Ishikawa (cell line): ENCODE measurements around the gene SRCIN1.

Experiments
- CEBPB ChIP-seq: IDR thresholded peaks from 2 replicates; pipeline ENCODE4 v1.6.1; 2012
- CREB1 ChIP-seq: IDR thresholded peaks from 2 replicates; pipeline ENCODE4 v1.6.1; 2012; ENCODE audit warnings: low read depth
- EGR1 ChIP-seq: IDR thresholded peaks from 2 replicates; pipeline ENCODE4 v1.6.1; 2012
- EP300 ChIP-seq: IDR thresholded peaks from 2 replicates; pipeline ENCODE4 v1.6.1; 2012; ENCODE audit warnings: borderline replicate concordance
- FOXM1 ChIP-seq: IDR thresholded peaks from 2 replicates; pipeline ENCODE4 v1.6.1; 2012; ENCODE audit warnings: low read depth, borderline replicate concordance
- NFIC ChIP-seq: IDR thresholded peaks from 2 replicates; pipeline ENCODE4 v1.6.1; 2012
- RAD21 ChIP-seq: IDR thresholded peaks from 2 replicates; pipeline ENCODE4 v1.6.1; 2012; ENCODE audit warnings: low read depth
- TAF1 ChIP-seq: IDR thresholded peaks from 2 replicates; pipeline ENCODE4 v1.6.1; 2012; ENCODE audit warnings: low read depth, mild to moderate bottlenecking
- TCF12 ChIP-seq: IDR thresholded peaks from 2 replicates; pipeline ENCODE4 v1.6.1; 2012; ENCODE audit warnings: low read depth
- TEAD4 ChIP-seq: IDR thresholded peaks from 2 replicates; pipeline ENCODE4 v1.6.1; 2012
- YY1 ChIP-seq: IDR thresholded peaks from 2 replicates; pipeline ENCODE4 v1.6.1; 2012; ENCODE audit warnings: low read depth
- ZBTB7A ChIP-seq: IDR thresholded peaks from 2 replicates; pipeline ENCODE4 v1.6.1; 2012; ENCODE audit warnings: low read depth
- TF ChIP-seq, protein P1 (sequence below): IDR thresholded peaks from 2 replicates; pipeline ENCODE4 v1.6.1; 2012; ENCODE audit warnings: low read depth, mild to moderate bottlenecking
- TF ChIP-seq, protein P2 (sequence below): IDR thresholded peaks from 2 replicates; pipeline ENCODE4 v1.6.1; 2012
- TF ChIP-seq, protein P3 (sequence below): IDR thresholded peaks from 2 replicates; pipeline ENCODE4 v1.6.1; 2012

SRCIN1 gene

DNA sequence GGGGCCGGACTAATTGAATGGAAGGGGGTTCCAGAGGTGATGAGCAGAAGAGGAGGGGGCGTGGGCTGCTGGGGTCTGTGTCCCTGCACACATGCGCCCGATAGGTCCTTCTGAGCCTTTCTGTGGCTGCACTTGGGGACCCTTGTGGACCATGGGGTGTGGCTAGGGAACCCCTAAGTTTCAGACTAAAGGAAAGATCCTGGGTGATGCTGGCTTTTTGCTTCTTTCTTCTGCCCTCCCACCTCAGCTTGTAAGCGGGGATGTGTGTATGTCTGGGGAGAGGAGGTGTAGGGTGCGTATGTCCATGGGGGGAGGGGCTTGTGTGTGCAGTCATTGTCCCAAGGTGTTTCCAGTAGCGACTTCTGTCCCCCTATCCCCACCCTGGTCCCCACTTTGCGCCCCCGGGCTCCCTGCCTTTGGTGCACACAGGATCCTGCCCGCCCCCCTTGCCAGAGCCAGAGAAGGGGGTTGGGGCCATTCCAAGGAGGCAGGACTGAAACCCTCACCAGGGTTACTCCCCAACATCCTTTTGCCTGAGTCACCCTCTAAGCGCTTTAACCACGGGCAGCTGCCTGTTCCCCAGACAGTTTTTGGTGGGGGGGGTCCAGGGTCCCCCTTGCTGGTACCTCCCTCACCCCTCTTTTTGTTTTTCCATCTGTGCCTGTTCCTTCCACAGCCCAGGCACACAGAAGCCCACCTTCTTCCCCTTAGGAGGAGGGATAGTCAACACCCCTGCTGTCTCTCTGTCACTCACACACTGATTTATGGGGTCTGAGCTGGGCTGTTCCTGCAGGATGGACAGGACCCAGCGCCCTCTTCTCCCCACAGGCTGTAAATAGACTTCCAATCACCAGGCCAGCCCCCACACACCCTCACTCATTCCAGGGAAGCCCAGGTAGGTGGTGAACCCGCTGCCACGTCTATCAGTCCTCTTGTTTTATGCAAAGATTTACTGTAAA lies 94.3 kb downstream of the SRCIN1 start:
- TF ChIP-seq, protein P1, sequence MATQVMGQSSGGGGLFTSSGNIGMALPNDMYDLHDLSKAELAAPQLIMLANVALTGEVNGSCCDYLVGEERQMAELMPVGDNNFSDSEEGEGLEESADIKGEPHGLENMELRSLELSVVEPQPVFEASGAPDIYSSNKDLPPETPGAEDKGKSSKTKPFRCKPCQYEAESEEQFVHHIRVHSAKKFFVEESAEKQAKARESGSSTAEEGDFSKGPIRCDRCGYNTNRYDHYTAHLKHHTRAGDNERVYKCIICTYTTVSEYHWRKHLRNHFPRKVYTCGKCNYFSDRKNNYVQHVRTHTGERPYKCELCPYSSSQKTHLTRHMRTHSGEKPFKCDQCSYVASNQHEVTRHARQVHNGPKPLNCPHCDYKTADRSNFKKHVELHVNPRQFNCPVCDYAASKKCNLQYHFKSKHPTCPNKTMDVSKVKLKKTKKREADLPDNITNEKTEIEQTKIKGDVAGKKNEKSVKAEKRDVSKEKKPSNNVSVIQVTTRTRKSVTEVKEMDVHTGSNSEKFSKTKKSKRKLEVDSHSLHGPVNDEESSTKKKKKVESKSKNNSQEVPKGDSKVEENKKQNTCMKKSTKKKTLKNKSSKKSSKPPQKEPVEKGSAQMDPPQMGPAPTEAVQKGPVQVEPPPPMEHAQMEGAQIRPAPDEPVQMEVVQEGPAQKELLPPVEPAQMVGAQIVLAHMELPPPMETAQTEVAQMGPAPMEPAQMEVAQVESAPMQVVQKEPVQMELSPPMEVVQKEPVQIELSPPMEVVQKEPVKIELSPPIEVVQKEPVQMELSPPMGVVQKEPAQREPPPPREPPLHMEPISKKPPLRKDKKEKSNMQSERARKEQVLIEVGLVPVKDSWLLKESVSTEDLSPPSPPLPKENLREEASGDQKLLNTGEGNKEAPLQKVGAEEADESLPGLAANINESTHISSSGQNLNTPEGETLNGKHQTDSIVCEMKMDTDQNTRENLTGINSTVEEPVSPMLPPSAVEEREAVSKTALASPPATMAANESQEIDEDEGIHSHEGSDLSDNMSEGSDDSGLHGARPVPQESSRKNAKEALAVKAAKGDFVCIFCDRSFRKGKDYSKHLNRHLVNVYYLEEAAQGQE: no peak
- TF ChIP-seq RAD21 (no peak), CREB1 (no peak), NFIC (no peak), TCF12 (no peak), TEAD4 (no peak), TAF1 (no peak), FOXM1 (no peak), ZBTB7A (no peak), EP300 (no peak), EGR1 (no peak), CEBPB (no peak), YY1 (no peak)
- TF ChIP-seq, protein P2, sequence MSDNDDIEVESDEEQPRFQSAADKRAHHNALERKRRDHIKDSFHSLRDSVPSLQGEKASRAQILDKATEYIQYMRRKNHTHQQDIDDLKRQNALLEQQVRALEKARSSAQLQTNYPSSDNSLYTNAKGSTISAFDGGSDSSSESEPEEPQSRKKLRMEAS: no peak
- TF ChIP-seq, protein P3, sequence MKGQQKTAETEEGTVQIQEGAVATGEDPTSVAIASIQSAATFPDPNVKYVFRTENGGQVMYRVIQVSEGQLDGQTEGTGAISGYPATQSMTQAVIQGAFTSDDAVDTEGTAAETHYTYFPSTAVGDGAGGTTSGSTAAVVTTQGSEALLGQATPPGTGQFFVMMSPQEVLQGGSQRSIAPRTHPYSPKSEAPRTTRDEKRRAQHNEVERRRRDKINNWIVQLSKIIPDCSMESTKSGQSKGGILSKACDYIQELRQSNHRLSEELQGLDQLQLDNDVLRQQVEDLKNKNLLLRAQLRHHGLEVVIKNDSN: no peak

DNA sequence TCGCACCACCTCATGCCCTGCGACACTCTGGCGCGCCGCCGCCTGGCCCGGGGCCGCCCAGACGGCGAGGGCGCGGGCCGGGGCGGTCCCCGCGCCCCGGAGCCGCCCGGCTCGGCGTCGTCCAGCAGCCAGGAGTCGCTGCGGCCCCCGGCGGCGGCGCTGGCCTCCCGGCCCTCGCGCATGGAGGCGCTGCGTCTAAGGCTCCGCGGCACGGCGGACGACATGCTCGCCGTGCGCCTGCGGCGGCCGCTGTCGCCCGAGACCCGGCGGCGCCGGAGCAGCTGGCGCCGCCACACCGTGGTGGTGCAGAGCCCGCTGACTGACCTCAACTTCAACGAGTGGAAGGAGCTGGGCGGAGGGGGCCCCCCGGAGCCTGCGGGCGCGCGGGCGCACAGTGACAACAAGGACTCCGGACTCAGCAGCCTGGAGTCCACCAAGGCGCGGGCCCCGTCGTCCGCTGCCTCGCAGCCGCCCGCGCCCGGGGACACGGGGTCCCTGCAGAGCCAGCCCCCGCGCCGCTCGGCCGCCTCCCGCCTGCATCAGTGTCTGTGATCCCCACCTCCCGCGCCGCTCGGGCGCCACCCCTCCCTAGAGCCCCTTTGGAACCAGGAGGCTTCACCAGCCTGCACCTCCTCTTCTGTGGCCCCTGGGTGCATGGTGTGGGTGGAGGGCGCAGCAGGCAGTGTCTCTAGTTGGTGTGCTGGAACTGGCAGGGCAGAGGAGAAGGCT lies 95.2 kb downstream of the SRCIN1 start:
- TF ChIP-seq TEAD4 (no peak), CREB1 (no peak), RAD21 (no peak), TCF12 (no peak), YY1 (no peak), FOXM1 (no peak), NFIC (no peak), EGR1 (no peak), CEBPB (no peak), EP300 (no peak), ZBTB7A (no peak), TAF1 (no peak)
- TF ChIP-seq, protein P2: no peak
- TF ChIP-seq, protein P3: no peak
- TF ChIP-seq, protein P1: no peak

DNA sequence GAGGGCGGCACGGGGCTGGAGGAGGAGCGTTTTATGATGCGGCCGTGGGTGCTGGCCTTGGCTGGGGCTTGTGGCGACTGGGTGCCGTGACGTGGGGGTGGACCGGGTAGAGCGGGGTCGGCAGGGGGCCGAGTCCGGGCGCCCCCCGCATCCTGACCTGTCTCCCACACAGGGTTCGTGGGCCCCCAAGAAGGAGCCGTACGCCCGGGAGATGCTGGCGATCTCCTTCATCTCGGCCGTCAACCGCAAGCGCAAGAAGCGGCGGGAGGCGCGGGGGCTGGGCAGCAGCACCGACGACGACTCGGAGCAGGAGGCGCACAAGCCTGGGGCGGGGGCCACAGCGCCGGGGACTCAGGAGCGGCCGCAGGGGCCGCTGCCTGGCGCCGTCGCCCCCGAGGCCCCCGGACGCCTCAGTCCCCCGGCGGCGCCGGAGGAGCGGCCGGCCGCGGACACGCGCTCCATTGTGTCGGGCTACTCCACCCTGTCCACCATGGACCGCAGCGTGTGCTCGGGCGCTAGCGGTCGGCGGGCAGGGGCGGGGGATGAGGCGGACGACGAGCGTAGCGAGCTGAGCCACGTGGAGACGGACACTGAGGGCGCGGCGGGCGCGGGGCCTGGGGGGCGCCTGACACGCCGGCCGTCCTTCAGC lies 95.9 kb downstream of the SRCIN1 start:
- TF ChIP-seq EP300 (no peak), CREB1 (no peak), FOXM1 (no peak), TEAD4 (no peak), ZBTB7A (0 out of 2 replicates have a peak, but pooled peaks have one; percentile 38), CEBPB (no peak), TCF12 (no peak)
- TF ChIP-seq, protein P2: peak; percentile 72
- TF ChIP-seq, protein P3: no peak
- TF ChIP-seq, protein P1: no peak
